DMS 273 treated with DMSO at 0.1 percent for 48 hours (cell line): ENCODE measurements around the gene MAFB.

Source experiments
- DNase-seq: peaks from one replicate; lab custom pipeline; 2025; lab: John Stamatoyannopoulos, UW

MAFB gene

GRCh38 chr20:40655451-40655850 lies 33.6 kb downstream of the MAFB start:
- DNase-seq = no peak

GRCh38 chr20:40654876-40655275 lies 34.2 kb downstream of the MAFB start:
- no peak for DNase-seq

GRCh38 chr20:40652441-40652987 lies 36.5 kb downstream of the MAFB start:
- no peak for DNase-seq

- no peak for DNase-seq
These were observed 37.9 kb downstream of the MAFB start for GRCh38 chr20:40651151-40651550.

GRCh38 chr20:40650707-40651106 lies 38.3 kb downstream of the MAFB start:
- DNase-seq = no peak

GRCh38 chr20:40648210-40649072 lies 40.6 kb downstream of the MAFB start:
- no peak for DNase-seq

- no peak for DNase-seq
These were observed 42.2 kb downstream of the MAFB start for GRCh38 chr20:40646813-40647212.

GRCh38 chr20:40646361-40646760 lies 42.7 kb downstream of the MAFB start:
- no peak for DNase-seq

- DNase-seq = no peak
These were observed 44.2 kb downstream of the MAFB start for GRCh38 chr20:40644863-40645262.

- no peak for DNase-seq
These were observed 45.1 kb downstream of the MAFB start for GRCh38 chr20:40643891-40644290.

GRCh38 chr20:40641809-40642208 lies 47.2 kb downstream of the MAFB start:
- no peak for DNase-seq

GRCh38 chr20:40641202-40641601 lies 47.8 kb downstream of the MAFB start:
- DNase-seq = no peak

- DNase-seq = no peak
These were observed 48.4 kb downstream of the MAFB start for GRCh38 chr20:40640667-40641066.

GRCh38 chr20:40639676-40640355 lies 49.2 kb downstream of the MAFB start:
- no peak for DNase-seq

- DNase-seq = no peak
These were observed 49.9 kb downstream of the MAFB start for GRCh38 chr20:40639132-40639531.

- no peak for DNase-seq
These were observed 50.6 kb downstream of the MAFB start for GRCh38 chr20:40638414-40638813.

GRCh38 chr20:40637176-40637575 lies 51.9 kb downstream of the MAFB start:
- DNase-seq = no peak

GRCh38 chr20:40636486-40636885 lies 52.5 kb downstream of the MAFB start:
- no peak for DNase-seq

GRCh38 chr20:40635971-40636370 lies 53.1 kb downstream of the MAFB start:
- DNase-seq = no peak
